Heart left ventricle (tissue), 13 donors: Measurements from ENCODE around the gene CRYBG3.

Experiments used
- CTCF ChIP-seq, 12 donors: fragments of 200-600 bp; sonication (generic) in 4 of 12; IDR thresholded peaks; one replicate each; pipeline versions ENCODE4 v1.5.0 to v1.8.0; 2018 to 2022; ENCODE audit warnings: antibody characterized with exemption in 12 of 12, mild to moderate bottlenecking in 5 of 12
- POLR2A ChIP-seq, 2 donors: fragments of 450-650 bp; IDR thresholded peaks; one replicate each; pipeline ENCODE4 v1.6.1; 2017; ENCODE audit warnings: antibody characterized with exemption in 2 of 2, mild to moderate bottlenecking in 2 of 2, moderate library complexity in 2 of 2
- donor health status: ischemic (EF 13 %, LVEDD 7.1; RV severe dilation, severe dysfunction).
- donor health status: DM: no; HTN: yes; CAD: no.
- donor health status: DM: no; HTN: no; CAD: no.
- donor health status: ischemic (EF 25% LVEDD 6.9; RV normal size, moderate dysfunction).
- donor health status: ischemic (EF 25% LVEDD 5.7; RV mildly dilated, moderate dysfunction).
- donor health status: ischemic (EF 35%, LVEDD 5.7; RV mildly dilated, moderate dysfunction).
- donor health status: nonischemic (EF 11% LVEDD 7.7; RV severe dilation, severe dysfunction).
- donor health status: DM: yes; HTN: yes; CAD: no.
- donor health status: PGD.
- donor health status: ischemic (EF 29% LVEDD 5.4; RV normal size, mild dysfunction).
- donor health status: nonischemic (EF 23%, LVEDD 6.1; RV moderate dilation, normal function).

GRCh38 chr3:97825101-97825500 is 3.3 kb downstream of the CRYBG3 start:
- TF ChIP-seq CTCF (IDR thresholded peaks at IDR 0.05) (no peak), POLR2A (IDR thresholded peaks at IDR 0.05) (no peak)
